ENCODE results near the gene KRT7. TPM values are rescaled to one million over a fixed set of nuclear protein-coding genes. Genes with fewer than 3 reads are reported as not detected.
A peak's percentile ranks its signal among the peaks of the same experiment; 100 is the strongest.

The KRT7 gene
- 1 to 10 TPM; 1.2 to 2.1 (median 1.5) TPM for total RNA-seq

DNA sequence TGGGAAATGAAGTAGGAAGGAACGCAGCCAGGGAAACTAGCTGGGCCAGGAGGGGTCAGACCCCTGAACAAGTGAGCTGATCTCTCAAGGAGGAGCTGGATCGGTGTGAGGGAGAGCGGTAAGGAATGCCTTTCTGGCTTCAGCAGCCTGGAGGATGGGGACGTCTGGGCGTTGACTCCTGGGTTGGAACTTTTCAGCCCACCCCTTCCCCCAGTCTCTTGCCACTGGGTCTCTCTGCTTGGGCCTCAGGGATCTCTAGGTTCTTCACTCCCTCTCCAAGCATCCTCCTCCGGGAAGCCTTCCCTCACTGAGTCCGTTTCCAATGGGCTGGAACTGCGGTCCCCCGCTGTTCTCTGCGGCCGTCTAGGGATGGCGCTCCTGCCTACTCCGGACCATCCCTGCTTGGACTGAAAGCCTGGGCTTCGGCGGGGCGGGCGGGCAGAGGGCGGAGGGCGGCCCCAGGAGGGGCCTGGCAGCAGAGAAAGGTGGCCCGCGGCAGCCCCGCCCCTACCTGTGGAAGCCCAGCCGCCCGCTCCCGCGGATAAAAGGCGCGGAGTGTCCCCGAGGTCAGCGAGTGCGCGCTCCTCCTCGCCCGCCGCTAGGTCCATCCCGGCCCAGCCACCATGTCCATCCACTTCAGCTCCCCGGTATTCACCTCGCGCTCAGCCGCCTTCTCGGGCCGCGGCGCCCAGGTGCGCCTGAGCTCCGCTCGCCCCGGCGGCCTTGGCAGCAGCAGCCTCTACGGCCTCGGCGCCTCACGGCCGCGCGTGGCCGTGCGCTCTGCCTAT, at the start of gene KRT7:
TSS of gene KRT7 (plus strand) at position 570 of the 788 bp plus-strand sequence. CDS start at position 624, 54 bp downstream.
- H3K36me3 Mint-ChIP-seq (ENCODE audit: insufficient read depth), result no peaks in the 10 kb centered on the region
- peaks cover 48% of the 10 kb centered on the region for H3K27me3 Mint-ChIP-seq (ENCODE audit: low read depth)
- ATAC-seq, result peak in 1 of 2 donors; percentile 38
- H3K4me1 Mint-ChIP-seq (ENCODE audit: low read depth), result no peaks in the 10 kb centered on the region
- no peaks in the 10 kb centered on the region for H3K9me3 Mint-ChIP-seq
- no peak for DNase-seq
- no peak within 1 kb of the TSS for H3K4me3 Mint-ChIP-seq

DNA sequence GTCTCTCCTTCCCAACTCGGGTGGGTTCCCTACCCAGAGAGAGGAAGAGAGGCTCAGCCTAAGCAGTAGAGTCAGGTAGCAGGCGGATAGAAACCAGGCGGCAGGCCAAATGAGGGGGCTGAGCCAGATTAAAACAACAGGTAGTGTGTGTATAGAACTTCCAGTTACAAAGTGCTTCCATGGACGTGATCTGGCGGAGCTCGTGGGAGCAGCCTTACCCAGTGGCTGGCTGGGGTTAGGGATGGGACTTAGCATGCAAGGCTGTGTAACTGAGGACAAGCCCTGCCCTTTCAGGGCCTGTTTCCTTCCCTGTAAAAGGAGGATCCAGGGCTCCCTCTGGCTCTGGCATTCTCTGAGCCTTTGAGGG, 49.5 kb upstream of the KRT7 start:
- ATAC-seq, result no peak
- DNase-seq, result no peak
- Mint-ChIP-seq H3K36me3 (ENCODE audit: insufficient read depth) (no peaks in the 10 kb centered on the region), H3K27me3 (ENCODE audit: low read depth) (no peaks in the 10 kb centered on the region), H3K9me3 (no peaks in the 10 kb centered on the region), H3K4me1 (ENCODE audit: low read depth) (peaks cover 3% of the 10 kb centered on the region), H3K4me3 (no peak overlapping the region)

DNA sequence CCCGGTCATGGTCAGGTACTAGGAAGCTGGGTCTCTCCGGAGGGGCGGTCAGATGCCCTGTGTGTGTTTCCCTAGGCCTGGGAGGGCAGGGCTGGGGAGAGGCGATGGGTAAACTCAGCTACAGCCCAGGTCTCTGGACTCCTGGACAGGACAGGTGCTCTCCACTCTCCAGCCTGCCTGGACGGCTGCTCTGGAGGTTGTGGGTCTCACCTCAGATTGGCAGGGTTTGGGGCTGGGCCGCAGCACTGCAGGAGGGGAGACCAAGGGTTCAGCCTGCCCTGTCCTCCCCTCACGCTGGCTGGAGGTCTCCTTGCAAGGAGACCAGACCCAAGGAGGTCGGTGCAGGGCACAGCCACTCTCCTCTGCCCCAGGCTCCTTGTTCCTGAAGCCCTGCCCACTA, 49.1 kb upstream of the KRT7 start:
- DNase-seq (no peak), ATAC-seq (no peak)
- Mint-ChIP-seq H3K9me3 (no peaks in the 10 kb centered on the region), H3K4me1 (ENCODE audit: low read depth) (peaks cover 3% of the 10 kb centered on the region), H3K27me3 (ENCODE audit: low read depth) (no peaks in the 10 kb centered on the region), H3K4me3 (no peak overlapping the region), H3K36me3 (ENCODE audit: insufficient read depth) (no peaks in the 10 kb centered on the region)

DNA sequence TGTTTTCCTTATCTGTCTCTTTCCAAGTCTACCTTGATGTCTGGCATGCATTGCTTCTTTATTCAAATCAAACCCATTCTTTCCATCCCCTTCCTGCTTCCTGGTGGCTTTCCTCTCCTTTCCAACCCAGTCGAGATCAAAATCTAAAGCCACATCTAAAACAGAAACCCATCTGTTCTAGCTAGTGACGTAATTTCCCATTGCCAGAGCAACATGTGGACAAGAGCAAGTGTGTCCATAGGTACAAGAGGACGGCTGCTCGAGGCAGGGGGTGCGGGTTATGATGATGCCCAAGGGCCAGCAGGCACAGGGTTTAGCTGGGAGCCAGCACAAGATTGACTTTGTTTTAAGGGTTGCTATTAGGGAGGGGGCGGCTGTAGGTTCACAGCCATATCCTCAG, 48.2 kb upstream of the KRT7 start:
- Mint-ChIP-seq H3K36me3 (ENCODE audit: insufficient read depth) (no peaks in the 10 kb centered on the region), H3K9me3 (no peaks in the 10 kb centered on the region), H3K4me1 (ENCODE audit: low read depth) (peaks cover 3% of the 10 kb centered on the region), H3K4me3 (no peak overlapping the region), H3K27me3 (ENCODE audit: low read depth) (no peaks in the 10 kb centered on the region)
- no peak for DNase-seq
- ATAC-seq, result no peak

DNA sequence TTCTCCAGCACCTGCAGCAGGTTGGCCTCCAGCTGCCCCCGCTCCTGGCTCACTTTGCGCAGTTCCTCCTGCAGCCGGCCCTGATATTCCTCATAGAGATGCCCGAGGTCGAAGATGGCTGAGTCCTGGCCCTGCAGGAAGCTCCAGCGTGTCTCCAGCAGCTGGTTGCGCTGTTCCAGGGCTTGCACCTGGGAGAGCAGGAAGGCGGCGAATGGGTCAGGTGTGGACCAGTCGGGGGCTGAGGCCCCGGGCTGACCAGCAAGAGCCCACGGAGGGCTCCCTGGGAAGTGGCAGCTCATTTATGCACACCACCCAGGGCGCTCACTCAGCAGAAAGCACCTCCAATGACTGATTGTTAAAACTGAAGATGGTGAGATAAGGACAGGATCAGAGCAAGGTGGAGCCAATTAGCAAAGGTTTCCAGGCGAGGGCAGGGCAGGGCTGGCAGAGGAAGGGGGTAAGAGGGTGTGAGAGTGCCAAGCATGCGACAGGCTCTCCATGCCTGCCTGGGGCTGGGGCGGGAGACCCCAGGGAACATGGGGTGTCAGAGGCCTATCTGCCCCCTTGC, 47.6 kb upstream of the KRT7 start:
- Mint-ChIP-seq H3K4me3 (no peak overlapping the region), H3K36me3 (ENCODE audit: insufficient read depth) (no peaks in the 10 kb centered on the region), H3K9me3 (no peaks in the 10 kb centered on the region), H3K27me3 (ENCODE audit: low read depth) (no peaks in the 10 kb centered on the region), H3K4me1 (ENCODE audit: low read depth) (peaks cover 3% of the 10 kb centered on the region)
- ATAC-seq (no peak), DNase-seq (no peak)

DNA sequence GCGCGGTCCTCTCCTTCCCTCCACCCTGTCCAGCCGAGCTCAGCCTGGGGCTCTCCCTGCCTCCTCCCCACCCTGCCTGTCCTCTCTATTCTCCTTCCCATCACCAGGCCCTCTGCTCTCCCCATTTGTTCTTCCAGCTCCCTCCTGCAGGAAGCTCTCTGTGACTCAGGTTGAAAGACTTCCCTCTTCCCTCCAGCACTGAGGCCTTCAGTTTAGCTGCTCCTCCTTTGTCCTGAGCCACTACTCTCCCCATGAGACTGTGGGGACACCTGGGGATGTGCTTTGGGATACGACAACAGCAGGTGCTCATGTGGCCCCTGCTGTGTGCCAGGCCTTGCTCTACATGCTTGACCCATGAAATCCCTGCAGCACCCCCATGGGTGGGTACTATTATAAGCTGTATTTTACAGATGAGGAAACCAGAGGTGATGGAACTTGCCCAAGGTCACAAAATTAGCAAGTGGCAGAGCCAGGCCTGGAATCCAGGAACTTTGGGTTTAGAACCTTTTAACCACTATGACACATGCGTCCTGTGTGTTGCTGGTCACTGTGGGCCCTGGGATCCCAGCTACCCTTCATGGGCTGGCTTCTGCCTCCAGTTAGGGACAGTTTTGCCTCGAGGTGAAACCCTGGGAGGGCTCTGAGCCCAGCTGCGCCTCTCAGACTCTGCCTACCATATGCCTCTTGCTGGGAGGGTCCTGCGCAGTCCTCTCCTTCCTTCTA, 46.8 kb upstream of the KRT7 start:
- Mint-ChIP-seq H3K9me3 (no peaks in the 10 kb centered on the region), H3K4me3 (no peak overlapping the region), H3K36me3 (ENCODE audit: insufficient read depth) (no peaks in the 10 kb centered on the region), H3K27me3 (ENCODE audit: low read depth) (no peaks in the 10 kb centered on the region), H3K4me1 (ENCODE audit: low read depth) (peaks cover 3% of the 10 kb centered on the region)
- DNase-seq, result no peak
- ATAC-seq, result no peak

DNA sequence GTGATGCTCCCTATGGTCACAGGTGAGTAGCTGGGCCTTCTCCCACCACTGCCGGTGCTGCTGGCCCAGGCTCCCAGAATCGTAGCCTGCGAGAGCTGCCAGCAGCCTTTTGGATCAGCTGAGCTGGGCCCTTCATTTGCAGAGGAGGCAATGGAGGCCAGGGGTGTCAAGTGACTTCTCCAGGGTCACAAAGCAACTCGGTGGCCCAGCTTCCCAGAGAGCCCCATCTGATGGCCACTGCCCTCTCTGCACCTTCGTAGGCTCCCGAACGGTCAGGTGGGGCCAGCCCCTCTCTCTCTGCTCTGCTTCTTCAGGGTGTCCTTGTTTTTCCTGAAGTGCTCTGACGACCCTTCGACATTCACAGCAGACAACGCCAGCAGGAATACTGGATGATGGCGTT, 45.8 kb upstream of the KRT7 start:
- Mint-ChIP-seq H3K4me3 (no peak overlapping the region), H3K36me3 (ENCODE audit: insufficient read depth) (no peaks in the 10 kb centered on the region), H3K4me1 (ENCODE audit: low read depth) (peaks cover 3% of the 10 kb centered on the region), H3K9me3 (no peaks in the 10 kb centered on the region), H3K27me3 (ENCODE audit: low read depth) (peaks cover under 1% of the 10 kb centered on the region)
- no peak for ATAC-seq
- DNase-seq, result no peak

DNA sequence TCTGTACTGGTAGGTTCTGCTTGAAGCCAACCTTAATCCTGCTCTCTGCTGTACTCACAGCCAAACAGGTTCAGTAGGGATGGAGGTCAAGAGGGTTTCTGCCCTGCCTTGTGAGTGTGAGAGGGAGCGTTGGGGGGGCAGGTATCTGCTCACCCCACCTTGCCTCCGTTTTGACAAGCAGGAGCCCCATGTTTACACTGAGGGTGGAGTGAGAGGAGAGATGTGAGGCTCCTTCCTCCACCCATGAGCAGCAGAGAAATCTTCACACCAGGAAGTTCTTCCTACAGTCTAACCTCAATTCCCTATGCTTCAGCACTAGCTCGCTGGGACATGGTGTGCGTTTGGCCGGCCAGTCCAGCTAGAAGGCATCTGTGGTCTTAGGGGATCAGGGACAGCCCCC, 45.4 kb upstream of the KRT7 start:
- peaks cover 3% of the 10 kb centered on the region for H3K4me1 Mint-ChIP-seq (ENCODE audit: low read depth)
- DNase-seq (no peak), ATAC-seq (no peak)
- H3K9me3 Mint-ChIP-seq, result no peaks in the 10 kb centered on the region
- peaks cover 5% of the 10 kb centered on the region for H3K27me3 Mint-ChIP-seq (ENCODE audit: low read depth)
- no peaks in the 10 kb centered on the region for H3K36me3 Mint-ChIP-seq (ENCODE audit: insufficient read depth)
- H3K4me3 Mint-ChIP-seq, result no peak overlapping the region

DNA sequence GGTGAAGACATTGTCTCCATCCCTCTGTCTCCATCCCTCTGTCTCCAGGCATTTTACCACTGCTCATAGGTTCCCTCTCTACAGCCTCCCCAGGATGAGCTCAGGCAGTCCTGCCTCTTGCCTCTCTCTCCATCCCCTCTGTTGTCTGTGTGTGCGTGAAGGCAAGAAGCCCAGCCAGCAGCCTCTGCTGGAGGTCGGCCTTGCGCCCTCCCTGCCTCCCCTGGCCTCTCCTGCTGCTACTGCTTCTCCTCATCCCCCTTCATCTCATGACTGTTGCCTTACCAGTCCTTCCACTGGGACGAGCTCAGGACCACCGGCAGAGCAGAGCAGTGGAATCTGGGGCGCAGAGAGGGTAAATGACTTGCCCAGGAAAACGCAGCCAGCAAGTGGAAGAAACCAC, 44.4 kb upstream of the KRT7 start:
- Mint-ChIP-seq H3K4me1 (ENCODE audit: low read depth) (peaks cover 3% of the 10 kb centered on the region), H3K4me3 (no peak overlapping the region), H3K9me3 (no peaks in the 10 kb centered on the region), H3K27me3 (ENCODE audit: low read depth) (peaks cover 8% of the 10 kb centered on the region), H3K36me3 (ENCODE audit: insufficient read depth) (no peaks in the 10 kb centered on the region)
- DNase-seq (no peak), ATAC-seq (no peak)

DNA sequence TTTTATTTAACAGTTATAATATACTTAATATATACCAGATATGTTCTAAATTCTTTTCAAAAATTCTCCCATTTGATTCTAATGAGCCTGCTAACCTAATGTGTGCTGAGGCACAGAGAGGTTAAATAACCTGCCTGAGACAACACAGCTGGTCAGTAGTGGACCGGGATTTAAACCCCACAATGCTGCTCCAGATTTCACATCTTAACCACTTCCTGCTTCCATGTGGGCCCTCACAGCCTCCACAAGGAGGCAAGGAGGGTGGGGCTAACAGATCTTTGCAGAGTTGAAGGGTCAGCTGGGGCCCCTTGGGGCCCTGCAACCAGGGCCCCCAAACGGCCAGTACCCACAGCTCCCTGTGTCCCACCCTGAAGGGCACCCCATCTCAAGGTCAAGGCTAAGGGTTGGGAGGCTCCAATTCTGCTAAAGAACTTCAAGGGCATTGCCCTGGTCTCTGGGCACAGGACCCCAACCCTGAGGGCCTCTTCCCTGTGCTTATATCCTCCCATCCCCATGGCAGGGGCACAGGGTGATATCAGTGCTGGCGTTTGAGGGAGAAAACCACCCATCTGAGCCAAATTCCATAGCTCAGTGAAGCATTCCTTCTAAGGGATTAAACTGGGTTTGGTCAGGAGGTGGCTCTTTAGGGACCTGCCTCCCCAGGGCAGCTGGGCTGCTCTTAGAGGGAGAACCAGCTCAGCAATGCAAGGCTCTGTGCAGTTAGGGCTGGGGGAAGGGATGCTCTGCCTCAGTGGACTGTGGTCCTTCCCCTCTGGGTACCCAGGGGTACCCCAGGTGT, 43.5 kb upstream of the KRT7 start:
- Mint-ChIP-seq H3K9me3 (no peaks in the 10 kb centered on the region), H3K36me3 (ENCODE audit: insufficient read depth) (no peaks in the 10 kb centered on the region), H3K4me1 (ENCODE audit: low read depth) (peaks cover 2% of the 10 kb centered on the region), H3K27me3 (ENCODE audit: low read depth) (peaks cover 8% of the 10 kb centered on the region), H3K4me3 (no peak overlapping the region)
- DNase-seq (no peak), ATAC-seq (no peak)

DNA sequence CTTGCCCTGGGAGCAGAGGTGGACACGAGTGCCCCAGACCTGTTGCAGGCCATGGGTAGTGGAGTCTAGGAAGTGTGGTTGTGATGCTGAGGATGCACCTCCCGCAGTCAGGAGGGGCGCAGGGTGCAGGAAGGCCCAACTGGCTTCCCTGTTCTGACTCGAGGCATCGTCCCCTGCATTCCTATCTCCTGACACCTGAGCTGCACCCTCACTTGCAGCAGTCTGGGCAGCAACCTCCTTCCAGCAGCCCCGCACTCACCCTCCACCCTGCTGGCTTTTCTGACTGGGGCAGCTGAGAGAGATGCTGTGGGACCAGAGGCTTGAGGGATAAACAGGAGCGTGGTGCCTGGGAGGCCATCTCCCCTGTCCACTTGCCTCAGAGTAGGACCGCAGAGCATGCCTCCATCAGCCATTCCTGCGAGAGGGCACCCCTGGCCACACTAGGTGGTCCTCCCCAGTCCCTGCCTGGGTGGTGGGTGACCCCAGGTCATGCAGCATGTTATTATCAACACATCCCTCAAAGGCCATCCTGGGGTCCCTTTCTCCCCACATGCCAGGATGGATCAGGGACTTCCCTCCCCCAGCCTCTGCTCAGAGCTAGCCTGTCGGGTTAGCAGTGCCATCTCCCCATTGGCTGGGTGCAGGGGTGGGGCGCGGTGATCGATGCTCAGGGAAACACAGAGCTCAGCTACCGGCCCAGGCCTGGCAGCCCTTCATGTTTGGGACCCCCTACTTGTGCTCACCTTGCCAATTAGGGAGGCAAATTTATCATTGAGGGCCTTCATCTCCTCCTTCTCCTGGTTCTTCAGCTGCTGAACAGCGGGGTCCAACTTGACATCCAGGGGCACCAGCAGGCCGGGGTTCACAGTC, 41.9 kb upstream of the KRT7 start:
- DNase-seq (no peak), ATAC-seq (no peak)
- Mint-ChIP-seq H3K4me3 (no peak overlapping the region), H3K36me3 (ENCODE audit: insufficient read depth) (no peaks in the 10 kb centered on the region), H3K9me3 (no peaks in the 10 kb centered on the region), H3K27me3 (ENCODE audit: low read depth) (peaks cover 10% of the 10 kb centered on the region), H3K4me1 (ENCODE audit: low read depth) (peaks cover 6% of the 10 kb centered on the region)

DNA sequence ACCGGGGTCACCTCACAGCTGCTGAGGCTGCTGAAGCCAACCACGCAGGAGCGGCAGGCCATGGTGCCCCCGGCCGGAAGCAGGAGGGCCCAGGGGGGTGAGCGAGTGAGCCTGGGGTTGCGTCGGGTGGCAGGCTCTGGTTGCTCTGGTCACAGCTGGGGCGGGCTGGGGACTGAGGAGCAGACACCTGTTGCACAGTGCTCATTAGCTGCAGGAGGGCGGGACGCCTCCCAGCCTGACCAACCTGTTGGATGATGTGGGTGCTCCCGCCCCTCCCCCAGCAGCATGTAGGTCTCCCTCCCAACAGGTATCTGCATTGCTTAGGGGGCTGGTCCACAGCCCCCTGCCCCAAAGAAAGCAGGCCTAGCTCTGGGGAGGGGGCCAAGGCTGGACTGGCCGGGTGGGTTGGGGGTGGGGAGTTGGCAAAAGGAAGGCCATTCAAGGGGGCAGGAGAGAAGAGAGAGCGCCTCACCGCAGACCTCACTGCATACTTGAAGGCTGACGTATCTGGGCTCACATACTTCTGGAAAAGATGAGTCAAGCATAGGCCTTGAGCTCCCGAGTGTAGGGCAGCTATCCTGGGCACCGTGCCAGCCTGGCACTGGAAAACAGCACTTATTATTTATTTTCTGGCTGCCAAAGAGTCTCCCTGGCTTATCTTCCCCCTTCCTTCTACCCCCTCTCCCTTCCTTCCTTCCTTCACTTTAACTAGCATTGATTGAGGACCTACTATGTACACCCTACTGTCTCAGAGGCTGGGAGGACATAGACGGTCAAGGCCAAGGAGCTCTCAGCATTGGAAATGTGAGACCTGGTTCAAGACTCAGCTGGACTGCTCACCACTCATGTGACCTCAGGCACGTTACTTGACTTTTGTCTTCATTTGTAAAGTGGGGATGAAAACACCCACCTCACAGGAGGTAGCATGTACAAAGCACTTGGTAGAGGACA, 40.9 kb upstream of the KRT7 start, which contains the start of gene KRT80:
TSS of gene KRT80 (minus strand) at position 174 of the 951 bp plus-strand sequence. CDS start at position 62, 112 bp downstream.
- Mint-ChIP-seq H3K9me3 (no peaks in the 10 kb centered on the region), H3K27me3 (ENCODE audit: low read depth) (peaks cover 10% of the 10 kb centered on the region), H3K4me1 (ENCODE audit: low read depth) (peaks cover 6% of the 10 kb centered on the region), H3K4me3 (no peak within 1 kb of the TSS), H3K36me3 (ENCODE audit: insufficient read depth) (no peaks in the 10 kb centered on the region)
- no peak for ATAC-seq
- DNase-seq, result no peak

DNA sequence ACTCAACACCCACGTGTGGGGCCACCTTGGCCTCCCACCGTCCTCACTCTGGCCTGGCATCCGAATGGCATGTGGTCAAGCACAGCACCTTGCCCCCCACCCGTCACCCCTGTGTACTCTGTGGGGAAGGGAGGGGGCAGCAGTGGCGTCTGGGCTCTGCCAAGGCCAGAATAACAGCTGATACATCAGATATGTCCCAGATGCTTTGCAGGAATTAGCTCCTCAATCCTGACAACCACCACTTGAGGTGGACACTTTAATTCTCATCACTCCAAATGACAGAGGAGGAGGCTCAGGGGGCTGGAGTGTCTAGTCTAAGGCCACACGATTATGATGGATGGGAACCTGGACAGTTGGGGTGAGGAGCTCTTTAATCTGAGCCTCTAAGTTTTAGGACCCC, 39.5 kb upstream of the KRT7 start:
- H3K9me3 Mint-ChIP-seq, result no peaks in the 10 kb centered on the region
- H3K36me3 Mint-ChIP-seq (ENCODE audit: insufficient read depth), result no peaks in the 10 kb centered on the region
- H3K4me1 Mint-ChIP-seq (ENCODE audit: low read depth), result peaks cover 6% of the 10 kb centered on the region
- peaks cover 15% of the 10 kb centered on the region for H3K27me3 Mint-ChIP-seq (ENCODE audit: low read depth)
- ATAC-seq (no peak), DNase-seq (no peak)
- H3K4me3 Mint-ChIP-seq, result no peak overlapping the region
